SK-N-MC (cell line): Measurements from ENCODE around the gene RGS7.

ENCODE experiments used
- DNase-seq: peaks from one replicate; pipeline ENCODE4 v3.0.0-alpha.2; 2011; ENCODE audit warnings: low read depth, low spot score
- H3K27ac ChIP-seq: fragments of 200-600 bp; sonication (generic); 2 replicates; pipeline ENCODE4 v1.5.1; 2016; ENCODE audit warnings: mixed run types
- H3K36me3 ChIP-seq: fragments of 200-600 bp; sonication (generic); 2 replicates; pipeline ENCODE4 v1.6.1; 2017; ENCODE audit warnings: antibody characterized with exemption, low read length, mixed read lengths; ENCODE audit not compliant: insufficient read depth
- H3K4me3 ChIP-seq: fragments of 200-600 bp; sonication (generic); 2 replicates; pipeline ENCODE4 v1.5.1; 2016
- H3K9ac ChIP-seq: fragments of 200-600 bp; sonication (generic); 2 replicates; pipeline ENCODE4 v1.8.0; 2017; ENCODE audit warnings: mixed run types, mixed read lengths; ENCODE audit not compliant: insufficient read length
- H3K9me3 ChIP-seq: fragments of 200-600 bp; sonication (generic); 2 replicates; pipeline ENCODE4 v1.6.1; 2017; ENCODE audit warnings: low read depth, mild to moderate bottlenecking, antibody characterized with exemption, low read length, moderate library complexity, mixed read lengths
- EZH2 ChIP-seq: fragments of 200-600 bp; sonication (generic); IDR thresholded peaks from one replicate; pipeline ENCODE4 v1.6.1; 2017; ENCODE audit warnings: antibody characterized with exemption
- FOXP2 ChIP-seq: optimal IDR thresholded peaks from 2 replicates; pipeline ENCODE3; 2011; ENCODE audit warnings: mild to moderate bottlenecking, moderate library complexity; ENCODE audit not compliant: insufficient read depth; ENCODE audit errors: extremely low read length, control extremely low read depth
- POLR2AphosphoS5 ChIP-seq: IDR thresholded peaks from 2 replicates; pipeline ENCODE4 v1.6.1; 2012; ENCODE audit warnings: mild to moderate bottlenecking, low read depth, low read length, borderline replicate concordance

RGS7 gene

GRCh38 chr1:241271427-241271826, 85.6 kb downstream of the RGS7 start:
- Histone ChIP-seq H3K4me3 (no peak overlapping the region), H3K36me3 (no peaks in the 10 kb centered on the region), H3K9me3 (no peaks in the 10 kb centered on the region), H3K9ac (no peak overlapping the region), H3K27ac (no peak overlapping the region)
- DNase-seq, result no peak
- no peak for TF ChIP-seq FOXP2
- no peak for TF ChIP-seq EZH2
- TF ChIP-seq POLR2AphosphoS5, result no peak

GRCh38 chr1:241270016-241270415, 87.0 kb downstream of the RGS7 start:
- TF ChIP-seq POLR2AphosphoS5 (no peak), FOXP2 (no peak), EZH2 (no peak)
- Histone ChIP-seq H3K36me3 (no peaks in the 10 kb centered on the region), H3K9me3 (no peaks in the 10 kb centered on the region), H3K27ac (no peak overlapping the region), H3K4me3 (no peak overlapping the region), H3K9ac (no peak overlapping the region)
- no peak for DNase-seq

GRCh38 chr1:241269116-241269515, 87.9 kb downstream of the RGS7 start:
- H3K9me3 ChIP-seq, result no peaks in the 10 kb centered on the region
- TF ChIP-seq FOXP2, result no peak
- no peak for TF ChIP-seq EZH2
- no peak overlapping the region for H3K27ac ChIP-seq
- no peaks in the 10 kb centered on the region for H3K36me3 ChIP-seq
- no peak overlapping the region for H3K9ac ChIP-seq
- H3K4me3 ChIP-seq, result no peak overlapping the region
- no peak for DNase-seq

GRCh38 chr1:241266121-241266520, 90.9 kb downstream of the RGS7 start:
- Histone ChIP-seq H3K36me3 (no peaks in the 10 kb centered on the region), H3K9me3 (no peaks in the 10 kb centered on the region), H3K27ac (no peak overlapping the region), H3K4me3 (no peak overlapping the region), H3K9ac (no peak overlapping the region)
- TF ChIP-seq EZH2 (no peak), POLR2AphosphoS5 (no peak), FOXP2 (no peak)
- no peak for DNase-seq

- DNase-seq, result no peak
- Histone ChIP-seq H3K36me3 (no peaks in the 10 kb centered on the region), H3K9ac (no peak overlapping the region), H3K4me3 (no peak overlapping the region), H3K27ac (no peak overlapping the region), H3K9me3 (no peaks in the 10 kb centered on the region)
- TF ChIP-seq EZH2, result no peak
- TF ChIP-seq POLR2AphosphoS5, result no peak
- no peak for TF ChIP-seq FOXP2
Measured at GRCh38 chr1:241265428-241265827, 91.6 kb downstream of the RGS7 start.

- H3K36me3 ChIP-seq, result no peaks in the 10 kb centered on the region
- no peak overlapping the region for H3K4me3 ChIP-seq
- H3K27ac ChIP-seq, result no peak overlapping the region
- no peak for TF ChIP-seq FOXP2
- TF ChIP-seq POLR2AphosphoS5, result no peak
- no peak for TF ChIP-seq EZH2
- no peaks in the 10 kb centered on the region for H3K9me3 ChIP-seq
- no peak for DNase-seq
- no peak overlapping the region for H3K9ac ChIP-seq
Measured at GRCh38 chr1:241263346-241263745, 93.7 kb downstream of the RGS7 start.

- TF ChIP-seq POLR2AphosphoS5 (no peak), EZH2 (no peak), FOXP2 (no peak)
- no peaks in the 10 kb centered on the region for H3K9me3 ChIP-seq
- no peak overlapping the region for H3K27ac ChIP-seq
- no peak overlapping the region for H3K9ac ChIP-seq
- no peaks in the 10 kb centered on the region for H3K36me3 ChIP-seq
- no peak for DNase-seq
- no peak overlapping the region for H3K4me3 ChIP-seq
Measured at GRCh38 chr1:241253471-241253870, 103.5 kb downstream of the RGS7 start.

- no peak for DNase-seq
- no peak overlapping the region for H3K9ac ChIP-seq
- TF ChIP-seq FOXP2 (no peak), POLR2AphosphoS5 (no peak), EZH2 (no peak)
- no peak overlapping the region for H3K27ac ChIP-seq
- H3K36me3 ChIP-seq, result no peaks in the 10 kb centered on the region
- H3K9me3 ChIP-seq, result no peaks in the 10 kb centered on the region
- no peak overlapping the region for H3K4me3 ChIP-seq
Measured at GRCh38 chr1:241250465-241250864, 106.5 kb downstream of the RGS7 start.

GRCh38 chr1:241240069-241240468, 116.9 kb downstream of the RGS7 start:
- no peak for TF ChIP-seq FOXP2
- no peak for TF ChIP-seq EZH2
- no peak for TF ChIP-seq POLR2AphosphoS5
- H3K36me3 ChIP-seq, result no peaks in the 10 kb centered on the region

GRCh38 chr1:241237873-241238272, 119.1 kb downstream of the RGS7 start:
- Histone ChIP-seq H3K9ac (no peak overlapping the region), H3K4me3 (no peak overlapping the region), H3K27ac (no peak overlapping the region), H3K36me3 (no peaks in the 10 kb centered on the region), H3K9me3 (no peaks in the 10 kb centered on the region)
- TF ChIP-seq EZH2 (no peak), POLR2AphosphoS5 (no peak), FOXP2 (no peak)
- no peak for DNase-seq

More at GRCh38 chr1:241240069-241240468, 116.9 kb downstream of the RGS7 start:
- Histone ChIP-seq H3K9ac (no peak overlapping the region), H3K4me3 (no peak overlapping the region), H3K9me3 (no peaks in the 10 kb centered on the region), H3K27ac (no peak overlapping the region)
- DNase-seq, result no peak
